OCI-LY7 (cell line): ENCODE data around the gene SNX22. TPM values are rescaled to one million over a fixed set of nuclear protein-coding genes. Genes with fewer than 3 reads are reported as not detected.
A peak's percentile ranks its signal among the peaks of the same experiment; 100 is the strongest.

Source experiments
- BruUV-seq: library from RNA; stranded (reverse); fragments of 400-500 nt; replicated peaks from 2 replicates; lab custom pipeline; 2021; lab: Mats Ljungman, UMichigan
- CTCF ChIA-PET: fragments of 300-600 bp; sonication (Branson Sonifier 250); formaldehyde crosslinking; loops from one replicate; lab custom pipeline; 2022; ENCODE audit warnings: antibody characterized with exemption; ENCODE audit not compliant: unreplicated experiment; lab: Charles Lee
- POLR2A ChIA-PET: fragments of 300-600 bp; sonication (Branson Sonifier 250); formaldehyde crosslinking; loops from one replicate; lab custom pipeline; 2022; ENCODE audit warnings: antibody characterized with exemption; lab: Charles Lee
- DNase-seq: peaks from one replicate; pipeline ENCODE4 v3.0.0-alpha.2; 2015; ENCODE audit warnings: low spot score
- H2AFZ ChIP-seq: fragments of 200-600 bp; sonication (generic), shearing (Covaris generic); 2 replicates; pipeline ENCODE4 v1.6.1; 2014; ENCODE audit warnings: mild to moderate bottlenecking, antibody characterized with exemption, low read length, moderate library complexity
- H3K27ac ChIP-seq: fragments of 200-600 bp; sonication (generic); 2 replicates; pipeline ENCODE4 v1.5.1; 2014; ENCODE audit warnings: mixed run types, low read depth, mild to moderate bottlenecking, moderate library complexity, low read length, inconsistent platforms; ENCODE audit not compliant: poor library complexity, severe bottlenecking
- H3K36me3 ChIP-seq: fragments of 200-600 bp; sonication (generic); 2 replicates; pipeline ENCODE4 v1.6.1; 2014; ENCODE audit warnings: mild to moderate bottlenecking, antibody characterized with exemption, low read length, moderate library complexity, mixed read lengths; ENCODE audit not compliant: insufficient read depth
- H3K4me1 ChIP-seq: fragments of 200-600 bp; sonication (generic); 2 replicates; pipeline ENCODE4 v1.5.1; 2014; ENCODE audit warnings: mild to moderate bottlenecking, low read length; ENCODE audit not compliant: insufficient read depth, poor library complexity, severe bottlenecking
- H3K4me2 ChIP-seq: fragments of 200-600 bp; sonication (generic); 2 replicates; pipeline ENCODE4 v1.6.1; 2014; ENCODE audit warnings: mild to moderate bottlenecking, low read length
- H3K4me3 ChIP-seq: fragments of 200-600 bp; sonication (generic); 2 replicates; pipeline ENCODE4 v1.5.1; 2014; ENCODE audit warnings: mild to moderate bottlenecking, low read depth, low read length; ENCODE audit not compliant: poor library complexity, severe bottlenecking
- H3K79me2 ChIP-seq: fragments of 200-600 bp; sonication (generic); 2 replicates; pipeline ENCODE4 v1.6.1; 2016; ENCODE audit warnings: low read depth, mild to moderate bottlenecking, low read length, moderate library complexity, mixed read lengths; ENCODE audit not compliant: insufficient read depth
- H3K9me2 ChIP-seq: fragments of 200-600 bp; sonication (generic); 2 replicates; pipeline ENCODE4 v1.6.1; 2016; ENCODE audit warnings: mild to moderate bottlenecking, low read length, mixed read lengths; ENCODE audit not compliant: insufficient read depth
- H3K9me3 ChIP-seq: fragments of 200-600 bp; sonication (generic); 2 replicates; pipeline ENCODE4 v1.6.1; 2014; ENCODE audit warnings: mild to moderate bottlenecking, mixed run types, low read length, mixed read lengths
- H4K20me1 ChIP-seq: fragments of 200-600 bp; sonication (generic); 2 replicates; pipeline ENCODE4 v1.6.1; 2014; ENCODE audit warnings: mild to moderate bottlenecking, antibody characterized with exemption, low read length, moderate library complexity, mixed read lengths; ENCODE audit not compliant: insufficient read depth
- CTCF ChIP-seq: fragments of 200-600 bp; sonication (generic); conservative IDR thresholded peaks from 2 replicates; pipeline ENCODE4 v1.5.1; 2014; ENCODE audit warnings: mild to moderate bottlenecking, antibody characterized with exemption, low read length, moderate library complexity, mixed read lengths
- EZH2phosphoT487 ChIP-seq: fragments of 200-600 bp; sonication (generic); IDR thresholded peaks from 2 replicates; pipeline ENCODE4 v1.6.1; 2018; ENCODE audit warnings: low read depth, borderline replicate concordance, mild to moderate bottlenecking, mixed run types, antibody characterized with exemption, low read length, moderate library complexity, mixed read lengths
- intact Hi-C: fragments of 100-400 bp; cut with micrococcal nuclease; formaldehyde crosslinking; loops from one replicate; pipeline ENCODE4 v1.10.0; 2022; ENCODE audit not compliant: unreplicated experiment
- total RNA-seq, 2 experiments: library from RNA; depleted of rRNA in 1 of 2; stranded (reverse); fragments of >200 nt in 1 of 2; shearing (Covaris generic) in 1 of 2; gene quantifications; 2 replicates each; pipeline ENCODE4 v1.2.3, GENCODE V29; 2014 to 2022

The SNX22 gene
- total RNA-seq, 2 experiments from 2014 or later = 65.7 to 68.8 TPM

GRCh38 chr15:64164436-64164835, 12.9 kb downstream of the SNX22 start:
- CTCF ChIA-PET = no interaction called here
- no peaks in the 10 kb centered on the region for H4K20me1 ChIP-seq
- POLR2A ChIA-PET = interaction anchor here (1.2 kb wide), 1 partner anchor 20 kb away, joined by 3 read pairs; no protein-coding TSS in a partner anchor
- no peak overlapping the region for H3K4me3 ChIP-seq
- H3K79me2 ChIP-seq = peaks cover 27% of the 10 kb centered on the region
- BruUV-seq = no TSS peak
- intact Hi-C loops = loop anchor here (5.0 kb wide), 1 partner anchor 193 kb away; the partner anchor contains the start of gene CSNK1G1
- H3K4me2 ChIP-seq = peak overlapping the region; percentile 80; the same call in 1 of the 2 replicates
- H3K27ac ChIP-seq = no peak overlapping the region
- no peaks in the 10 kb centered on the region for H3K9me2 ChIP-seq
- peak overlapping the region; percentile 79; the same call in 1 of the 2 replicates for H2AFZ ChIP-seq
- peaks cover 27% of the 10 kb centered on the region for H3K4me1 ChIP-seq
- DNase-seq = no peak
- no peaks in the 10 kb centered on the region for H3K9me3 ChIP-seq
- H3K36me3 ChIP-seq = peaks cover 20% of the 10 kb centered on the region
- TF ChIP-seq CTCF = no peak
- TF ChIP-seq EZH2phosphoT487 = no peak

GRCh38 chr15:64166102-64166890, 14.8 kb downstream of the SNX22 start:
- no TSS peak for BruUV-seq
- Histone ChIP-seq H3K27ac (no peak overlapping the region), H3K4me2 (no peak overlapping the region), H3K79me2 (peaks cover 14% of the 10 kb centered on the region), H2AFZ (no peak overlapping the region), H3K4me3 (no peak overlapping the region), H3K9me3 (no peaks in the 10 kb centered on the region), H4K20me1 (no peaks in the 10 kb centered on the region), H3K9me2 (no peaks in the 10 kb centered on the region), H3K4me1 (peaks cover 16% of the 10 kb centered on the region), H3K36me3 (peaks cover 8% of the 10 kb centered on the region; the same call in 1 of the 2 replicates)
- POLR2A ChIA-PET = no interaction called here
- no peak for TF ChIP-seq EZH2phosphoT487
- TF ChIP-seq CTCF = no peak
- CTCF ChIA-PET = interaction anchor here (0.6 to 0.7 kb wide), 2 partner anchors 10 to 14 kb away, joined by 3 to 4 read pairs; no protein-coding TSS in a partner anchor
- no peak for DNase-seq
- intact Hi-C loops = no loop called here
